Nephron (organoid): ENCODE results near the gene MEI4.

Source experiments
- H3K27ac Mint-ChIP-seq, 3 experiments: 2 replicates each; pipeline ENCODE4 v1.8.0; 2020; ENCODE audit warnings: mixed read lengths in 3 of 3, mild to moderate bottlenecking in 2 of 3, moderate library complexity in 1 of 3
- H3K27me3 Mint-ChIP-seq: 2 replicates; pipeline ENCODE4 v1.8.0; 2021; ENCODE audit warnings: low read depth, mild to moderate bottlenecking, moderate library complexity, mixed read lengths
- H3K36me3 Mint-ChIP-seq: 2 replicates; pipeline ENCODE4 v1.8.0; 2020; ENCODE audit warnings: low read depth, mixed read lengths
- H3K4me1 Mint-ChIP-seq: 2 replicates; pipeline ENCODE4 v1.8.0; 2020; ENCODE audit warnings: mixed read lengths
- H3K4me3 Mint-ChIP-seq, 3 experiments: 2 replicates each; pipeline ENCODE4 v1.8.0; 2020; ENCODE audit warnings: mild to moderate bottlenecking in 3 of 3, mixed read lengths in 3 of 3, moderate library complexity in 2 of 3
- H3K9me3 Mint-ChIP-seq: 2 replicates; pipeline ENCODE4 v1.8.0; 2020; ENCODE audit warnings: mixed read lengths
- CTCF ChIP-seq, 3 experiments: fragments of 200-600 bp; sonication (generic); IDR thresholded peaks; one replicate each; pipeline ENCODE4 v1.5.0; 2021; ENCODE audit warnings: antibody characterized with exemption in 3 of 3; ENCODE audit not compliant: unreplicated experiment in 3 of 3

Gene MEI4

GRCh38 chr6:77834591-77834996, 181.8 kb downstream of the MEI4 start:
- H3K36me3 Mint-ChIP-seq: no peaks in the 10 kb centered on the region
- no peaks in the 10 kb centered on the region for H3K9me3 Mint-ChIP-seq
- no peak overlapping the region for H3K4me3 Mint-ChIP-seq
- H3K27ac Mint-ChIP-seq: no peak overlapping the region
- H3K4me1 Mint-ChIP-seq: no peaks in the 10 kb centered on the region
- no peaks in the 10 kb centered on the region for H3K27me3 Mint-ChIP-seq
- no peak for TF ChIP-seq CTCF (IDR thresholded peaks at IDR 0.05; ENCODE audit: unreplicated experiment in 3 of 3)

- no peak overlapping the region for H3K4me3 Mint-ChIP-seq
- TF ChIP-seq CTCF (IDR thresholded peaks at IDR 0.05; ENCODE audit: unreplicated experiment in 3 of 3): no peak
- no peaks in the 10 kb centered on the region for H3K27me3 Mint-ChIP-seq
- H3K4me1 Mint-ChIP-seq: no peaks in the 10 kb centered on the region
- no peaks in the 10 kb centered on the region for H3K9me3 Mint-ChIP-seq
- no peaks in the 10 kb centered on the region for H3K36me3 Mint-ChIP-seq
- H3K27ac Mint-ChIP-seq: no peak overlapping the region
Observed at GRCh38 chr6:77837034-77837784, 184.4 kb downstream of the MEI4 start.

GRCh38 chr6:77839292-77839691, 186.5 kb downstream of the MEI4 start:
- TF ChIP-seq CTCF (IDR thresholded peaks at IDR 0.05; ENCODE audit: unreplicated experiment in 3 of 3): no peak
- Mint-ChIP-seq H3K4me3 (no peak overlapping the region), H3K27ac (no peak overlapping the region), H3K9me3 (no peaks in the 10 kb centered on the region), H3K36me3 (no peaks in the 10 kb centered on the region), H3K4me1 (no peaks in the 10 kb centered on the region), H3K27me3 (no peaks in the 10 kb centered on the region)

GRCh38 chr6:77844822-77845221, 192.0 kb downstream of the MEI4 start:
- no peaks in the 10 kb centered on the region for H3K36me3 Mint-ChIP-seq
- TF ChIP-seq CTCF (IDR thresholded peaks at IDR 0.05; ENCODE audit: unreplicated experiment in 3 of 3): no peak
- H3K4me1 Mint-ChIP-seq: no peaks in the 10 kb centered on the region
- H3K4me3 Mint-ChIP-seq: no peak overlapping the region
- no peaks in the 10 kb centered on the region for H3K9me3 Mint-ChIP-seq
- no peaks in the 10 kb centered on the region for H3K27me3 Mint-ChIP-seq
- H3K27ac Mint-ChIP-seq: no peak overlapping the region

GRCh38 chr6:77853401-77853800, 200.6 kb downstream of the MEI4 start:
- Mint-ChIP-seq H3K36me3 (no peaks in the 10 kb centered on the region), H3K27me3 (no peaks in the 10 kb centered on the region), H3K4me3 (no peak overlapping the region), H3K4me1 (no peaks in the 10 kb centered on the region), H3K27ac (no peak overlapping the region), H3K9me3 (no peaks in the 10 kb centered on the region)
- no peak for TF ChIP-seq CTCF (IDR thresholded peaks at IDR 0.05; ENCODE audit: unreplicated experiment in 3 of 3)

GRCh38 chr6:77856391-77856790, 203.6 kb downstream of the MEI4 start:
- Mint-ChIP-seq H3K27ac (no peak overlapping the region), H3K9me3 (no peaks in the 10 kb centered on the region), H3K36me3 (no peaks in the 10 kb centered on the region), H3K4me3 (no peak overlapping the region), H3K4me1 (no peaks in the 10 kb centered on the region), H3K27me3 (no peaks in the 10 kb centered on the region)
- TF ChIP-seq CTCF (IDR thresholded peaks at IDR 0.05; ENCODE audit: unreplicated experiment in 3 of 3): no peak
